A673 (cell line): ENCODE data around the gene FERMT3. TPM values are rescaled to one million over a fixed set of nuclear protein-coding genes. Genes with fewer than 3 reads are reported as not detected.

Experiments
- BruUV-seq: library from RNA; stranded (reverse); fragments of 400-500 nt; replicated peaks from 2 replicates; lab custom pipeline; 2021; lab: Mats Ljungman, UMichigan
- CTCF ChIA-PET: fragments of 300-600 bp; sonication (Branson Sonifier 250); formaldehyde crosslinking; loops from one replicate; lab custom pipeline; 2022; ENCODE audit warnings: antibody characterized with exemption; lab: Charles Lee
- POLR2A ChIA-PET: fragments of 300-600 bp; sonication (Branson Sonifier 250); formaldehyde crosslinking; loops from one replicate; lab custom pipeline; 2022; ENCODE audit warnings: antibody characterized with exemption; ENCODE audit not compliant: low non-redundant PET; lab: Charles Lee
- DNase-seq: peaks from one replicate; pipeline ENCODE4 v3.0.0-alpha.2; 2015; ENCODE audit warnings: low spot score
- H3K27ac ChIP-seq: fragments of 200-600 bp; sonication (generic); 2 replicates; pipeline ENCODE4 v1.5.1; 2016; ENCODE audit warnings: mixed run types, low read depth, mild to moderate bottlenecking, mixed read lengths, antibody characterized with exemption, low read length; ENCODE audit not compliant: poor library complexity, severe bottlenecking
- H3K27me3 ChIP-seq: fragments of 200-600 bp; sonication (generic); replicated peaks from 2 replicates; pipeline ENCODE4 v1.6.1; 2017; ENCODE audit warnings: mixed run types, low read depth, mild to moderate bottlenecking, mixed read lengths, antibody characterized with exemption, low read length; ENCODE audit not compliant: insufficient read depth, poor library complexity
- H3K36me3 ChIP-seq: fragments of 200-600 bp; sonication (generic); 2 replicates; pipeline ENCODE4 v1.6.1; 2016; ENCODE audit warnings: mixed run types, mild to moderate bottlenecking, mixed read lengths, antibody characterized with exemption, low read length; ENCODE audit not compliant: insufficient read depth, poor library complexity, severe bottlenecking
- H3K4me1 ChIP-seq: fragments of 200-600 bp; sonication (generic); 2 replicates; pipeline ENCODE4 v1.6.1; 2017; ENCODE audit warnings: mixed run types, mild to moderate bottlenecking, mixed read lengths, antibody characterized with exemption, low read length; ENCODE audit not compliant: insufficient read depth, poor library complexity, severe bottlenecking
- H3K4me3 ChIP-seq: fragments of 200-600 bp; sonication (generic); 2 replicates; pipeline ENCODE4 v1.5.1; 2016; ENCODE audit warnings: low read depth, mixed run types, mild to moderate bottlenecking, mixed read lengths, low read length; ENCODE audit not compliant: poor library complexity, severe bottlenecking
- H3K9me3 ChIP-seq: fragments of 200-600 bp; sonication (generic); 2 replicates; pipeline ENCODE4 v1.6.1; 2016; ENCODE audit warnings: mixed run types, low read depth, mild to moderate bottlenecking, mixed read lengths, antibody characterized with exemption, low read length; ENCODE audit not compliant: poor library complexity, severe bottlenecking
- EZH2 ChIP-seq: fragments of 200-600 bp; sonication (generic); IDR thresholded peaks from 2 replicates; pipeline ENCODE4 v1.6.1; 2017; ENCODE audit warnings: borderline replicate concordance, low read depth, mild to moderate bottlenecking, mixed read lengths, antibody characterized with exemption, low read length; ENCODE audit not compliant: poor library complexity, severe bottlenecking
- intact Hi-C: fragments of 100-400 bp; cut with micrococcal nuclease; formaldehyde crosslinking; loops from one replicate; pipeline ENCODE4 v1.10.0; 2022; ENCODE audit not compliant: unreplicated experiment
- total RNA-seq: library from RNA; stranded (reverse); gene quantifications from 2 replicates; pipeline ENCODE4 v1.2.3, GENCODE V29; 2021
- TF ChIP-seq, protein P1 (sequence below): fragments of 300-800, 200-600 bp; sonication (generic); conservative IDR thresholded peaks from 2 replicates; pipeline ENCODE4 v1.5.1; 2017; ENCODE audit warnings: low read depth, mild to moderate bottlenecking, antibody characterized with exemption, low read length, moderate library complexity, mixed read lengths

The FERMT3 gene
- total RNA-seq, 1 experiment from 2014 or later = 99.3 TPM

GRCh38 chr11:64241491-64242374 is 35.2 kb downstream of the FERMT3 start:
- Histone ChIP-seq H3K27ac (peak overlapping the region; percentile 91), H3K36me3 (peaks cover 27% of the 10 kb centered on the region), H3K9me3 (no peaks in the 10 kb centered on the region), H3K27me3 (no peaks in the 10 kb centered on the region), H3K4me3 (peak overlapping the region; percentile 86), H3K4me1 (peaks cover 9% of the 10 kb centered on the region)
- ChIA-PET POLR2A (no interaction called here), CTCF (interaction anchor here (0.7 to 0.8 kb wide), 2 partner anchors 60 to 63 kb away, joined by 3 read pairs; no protein-coding TSS in a partner anchor)
- TF ChIP-seq, protein P1, sequence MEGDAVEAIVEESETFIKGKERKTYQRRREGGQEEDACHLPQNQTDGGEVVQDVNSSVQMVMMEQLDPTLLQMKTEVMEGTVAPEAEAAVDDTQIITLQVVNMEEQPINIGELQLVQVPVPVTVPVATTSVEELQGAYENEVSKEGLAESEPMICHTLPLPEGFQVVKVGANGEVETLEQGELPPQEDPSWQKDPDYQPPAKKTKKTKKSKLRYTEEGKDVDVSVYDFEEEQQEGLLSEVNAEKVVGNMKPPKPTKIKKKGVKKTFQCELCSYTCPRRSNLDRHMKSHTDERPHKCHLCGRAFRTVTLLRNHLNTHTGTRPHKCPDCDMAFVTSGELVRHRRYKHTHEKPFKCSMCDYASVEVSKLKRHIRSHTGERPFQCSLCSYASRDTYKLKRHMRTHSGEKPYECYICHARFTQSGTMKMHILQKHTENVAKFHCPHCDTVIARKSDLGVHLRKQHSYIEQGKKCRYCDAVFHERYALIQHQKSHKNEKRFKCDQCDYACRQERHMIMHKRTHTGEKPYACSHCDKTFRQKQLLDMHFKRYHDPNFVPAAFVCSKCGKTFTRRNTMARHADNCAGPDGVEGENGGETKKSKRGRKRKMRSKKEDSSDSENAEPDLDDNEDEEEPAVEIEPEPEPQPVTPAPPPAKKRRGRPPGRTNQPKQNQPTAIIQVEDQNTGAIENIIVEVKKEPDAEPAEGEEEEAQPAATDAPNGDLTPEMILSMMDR = no peak
- TF ChIP-seq EZH2 = no peak
- DNase-seq = peak; percentile 55
- intact Hi-C loops = loop anchor here (2.0 kb wide), 1 partner anchor 63 kb away; the partner anchor contains the start of gene ESRRA
- TSS peak; percentile 55 for BruUV-seq

DNA sequence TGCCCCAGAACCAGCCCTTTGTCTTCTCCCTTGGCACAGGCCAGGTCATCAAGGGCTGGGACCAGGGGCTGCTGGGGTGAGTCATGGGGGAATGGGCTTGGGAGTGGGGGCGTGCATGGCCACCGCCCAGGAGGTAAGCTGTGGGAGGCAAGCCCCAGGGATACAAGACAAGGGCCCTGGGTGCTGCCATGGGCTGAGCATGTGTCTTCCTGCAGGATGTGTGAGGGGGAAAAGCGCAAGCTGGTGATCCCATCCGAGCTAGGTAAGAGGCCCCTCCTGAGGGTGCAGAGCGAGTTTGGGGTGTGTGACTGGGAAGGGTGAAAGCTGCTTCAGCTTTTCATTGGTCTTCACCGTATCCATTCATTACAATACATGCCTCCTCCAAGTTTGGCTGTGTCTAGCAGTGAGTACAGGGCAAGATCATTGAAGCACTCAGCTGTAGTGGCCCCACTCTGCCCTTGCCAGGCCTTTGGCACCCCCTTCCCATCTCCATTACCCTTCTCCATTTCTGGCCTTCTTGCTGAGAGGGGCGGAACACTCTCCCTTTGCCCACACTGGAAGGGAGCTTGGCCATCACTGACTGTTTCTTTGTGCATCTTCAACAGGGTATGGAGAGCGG is 36.8 kb downstream of the FERMT3 start:
- Histone ChIP-seq H3K36me3 (peaks cover 16% of the 10 kb centered on the region), H3K4me1 (peaks cover 16% of the 10 kb centered on the region), H3K9me3 (no peaks in the 10 kb centered on the region), H3K27me3 (no peaks in the 10 kb centered on the region), H3K4me3 (no peak overlapping the region), H3K27ac (no peak overlapping the region)
- BruUV-seq = no TSS peak
- POLR2A ChIA-PET = interaction anchor here (0.6 kb wide), 1 partner anchor 520 kb away, joined by 5 read pairs; no protein-coding TSS in a partner anchor
- DNase-seq = no peak
- intact Hi-C loops = no loop called here
- CTCF ChIA-PET = no interaction called here
- TF ChIP-seq, protein P1 = no peak
- TF ChIP-seq EZH2 = no peak

DNA sequence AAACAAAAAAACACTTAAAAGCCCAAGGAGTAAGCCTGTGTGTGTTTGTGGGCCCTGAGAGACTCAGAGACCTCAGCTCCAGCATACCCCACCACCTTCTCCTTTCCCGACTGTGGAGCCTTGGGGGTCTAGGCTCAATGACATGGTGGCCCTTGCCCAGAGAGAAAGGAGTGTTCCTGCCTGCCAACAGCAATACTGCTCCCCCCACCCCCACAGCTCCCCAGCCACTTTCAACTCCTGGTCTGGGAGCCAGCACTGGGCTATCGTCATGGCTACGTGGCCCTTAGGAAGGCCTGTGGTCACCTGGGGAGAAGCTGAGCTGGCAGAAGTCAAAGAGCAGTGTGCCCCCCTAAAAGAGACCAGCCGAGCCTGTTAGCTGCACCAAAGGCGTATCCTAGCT is 37.6 kb downstream of the FERMT3 start:
- POLR2A ChIA-PET = interaction anchor here (0.6 kb wide), 1 partner anchor 520 kb away, joined by 5 read pairs; no protein-coding TSS in a partner anchor
- no peak overlapping the region for H3K27ac ChIP-seq
- CTCF ChIA-PET = no interaction called here
- TF ChIP-seq, protein P1 = no peak
- TF ChIP-seq EZH2 = no peak
- H3K9me3 ChIP-seq = no peaks in the 10 kb centered on the region
- BruUV-seq = no TSS peak
- intact Hi-C loops = no loop called here
- H3K36me3 ChIP-seq = peaks cover 12% of the 10 kb centered on the region
- no peak for DNase-seq
- peaks cover 16% of the 10 kb centered on the region for H3K4me1 ChIP-seq
- no peak overlapping the region for H3K4me3 ChIP-seq
- H3K27me3 ChIP-seq = no peaks in the 10 kb centered on the region
